C4-2B (cell line): ENCODE results near the gene USP32.

Source experiments
- CTCF ChIP-seq: fragments of 450-650 bp; conservative IDR thresholded peaks from 2 replicates; pipeline ENCODE4 v1.5.1; 2017; ENCODE audit warnings: mild to moderate bottlenecking
- ZFX ChIP-seq: fragments of 450-650 bp; IDR thresholded peaks from 2 replicates; pipeline ENCODE4 v1.6.1; 2017

DNA sequence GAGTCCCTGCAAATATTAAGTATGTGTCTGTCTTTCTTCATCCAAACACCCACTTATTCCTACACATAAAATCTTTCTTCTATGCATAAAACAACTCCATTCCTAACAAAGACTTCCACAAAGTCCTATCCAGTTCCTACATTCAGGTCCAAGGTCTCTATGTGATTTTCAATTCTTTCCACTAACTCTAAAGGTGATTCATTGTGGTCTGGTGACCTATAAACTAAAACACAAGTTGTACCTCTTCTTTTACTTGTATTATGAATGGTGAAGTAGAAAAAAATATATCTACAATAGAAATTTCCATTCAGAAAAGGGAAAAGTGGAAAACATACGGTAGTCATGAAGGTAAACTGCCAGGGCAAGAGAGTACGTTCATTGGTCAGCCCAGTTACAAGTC lies 56.6 kb downstream of the USP32 start:
- TF ChIP-seq CTCF (no peak), ZFX (no peak)
